ENCODE data around the gene DPF3.

DNA sequence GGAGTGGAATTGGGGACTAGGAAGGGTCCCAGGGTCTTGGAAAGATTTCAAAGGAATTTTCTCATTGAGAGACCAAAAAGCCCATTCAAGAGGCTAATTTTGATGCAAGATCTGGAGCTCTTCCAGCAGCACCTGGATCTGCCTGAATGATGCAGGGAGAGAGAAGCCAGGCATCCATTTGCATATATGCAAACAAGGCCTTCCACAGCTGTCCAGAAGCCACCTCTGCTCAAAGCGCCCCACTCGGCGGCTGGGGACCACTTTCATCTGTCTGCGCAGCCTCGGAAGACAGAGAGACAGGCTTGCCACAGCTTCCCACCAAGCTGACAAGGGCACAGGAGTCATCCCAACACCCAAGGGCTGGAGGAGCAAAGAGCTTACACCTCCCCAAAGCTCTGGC is 295.6 kb downstream of the DPF3 start:
- no peak for TF ChIP-seq TAF1 (IDR thresholded peaks at IDR 0.05; ENCODE audit: low read depth)
- TF ChIP-seq TCF12 (IDR thresholded peaks at IDR 0.05; ENCODE audit: low read depth): no peak
- TF ChIP-seq, protein P1, sequence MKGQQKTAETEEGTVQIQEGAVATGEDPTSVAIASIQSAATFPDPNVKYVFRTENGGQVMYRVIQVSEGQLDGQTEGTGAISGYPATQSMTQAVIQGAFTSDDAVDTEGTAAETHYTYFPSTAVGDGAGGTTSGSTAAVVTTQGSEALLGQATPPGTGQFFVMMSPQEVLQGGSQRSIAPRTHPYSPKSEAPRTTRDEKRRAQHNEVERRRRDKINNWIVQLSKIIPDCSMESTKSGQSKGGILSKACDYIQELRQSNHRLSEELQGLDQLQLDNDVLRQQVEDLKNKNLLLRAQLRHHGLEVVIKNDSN (IDR thresholded peaks at IDR 0.05): no peak
- no peak for TF ChIP-seq EGR1 (IDR thresholded peaks at IDR 0.05)
- TF ChIP-seq, protein P2, sequence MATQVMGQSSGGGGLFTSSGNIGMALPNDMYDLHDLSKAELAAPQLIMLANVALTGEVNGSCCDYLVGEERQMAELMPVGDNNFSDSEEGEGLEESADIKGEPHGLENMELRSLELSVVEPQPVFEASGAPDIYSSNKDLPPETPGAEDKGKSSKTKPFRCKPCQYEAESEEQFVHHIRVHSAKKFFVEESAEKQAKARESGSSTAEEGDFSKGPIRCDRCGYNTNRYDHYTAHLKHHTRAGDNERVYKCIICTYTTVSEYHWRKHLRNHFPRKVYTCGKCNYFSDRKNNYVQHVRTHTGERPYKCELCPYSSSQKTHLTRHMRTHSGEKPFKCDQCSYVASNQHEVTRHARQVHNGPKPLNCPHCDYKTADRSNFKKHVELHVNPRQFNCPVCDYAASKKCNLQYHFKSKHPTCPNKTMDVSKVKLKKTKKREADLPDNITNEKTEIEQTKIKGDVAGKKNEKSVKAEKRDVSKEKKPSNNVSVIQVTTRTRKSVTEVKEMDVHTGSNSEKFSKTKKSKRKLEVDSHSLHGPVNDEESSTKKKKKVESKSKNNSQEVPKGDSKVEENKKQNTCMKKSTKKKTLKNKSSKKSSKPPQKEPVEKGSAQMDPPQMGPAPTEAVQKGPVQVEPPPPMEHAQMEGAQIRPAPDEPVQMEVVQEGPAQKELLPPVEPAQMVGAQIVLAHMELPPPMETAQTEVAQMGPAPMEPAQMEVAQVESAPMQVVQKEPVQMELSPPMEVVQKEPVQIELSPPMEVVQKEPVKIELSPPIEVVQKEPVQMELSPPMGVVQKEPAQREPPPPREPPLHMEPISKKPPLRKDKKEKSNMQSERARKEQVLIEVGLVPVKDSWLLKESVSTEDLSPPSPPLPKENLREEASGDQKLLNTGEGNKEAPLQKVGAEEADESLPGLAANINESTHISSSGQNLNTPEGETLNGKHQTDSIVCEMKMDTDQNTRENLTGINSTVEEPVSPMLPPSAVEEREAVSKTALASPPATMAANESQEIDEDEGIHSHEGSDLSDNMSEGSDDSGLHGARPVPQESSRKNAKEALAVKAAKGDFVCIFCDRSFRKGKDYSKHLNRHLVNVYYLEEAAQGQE (IDR thresholded peaks at IDR 0.05; ENCODE audit: low read depth): no peak
- no peak for TF ChIP-seq NFIC (IDR thresholded peaks at IDR 0.05)
- no peak for TF ChIP-seq RAD21 (IDR thresholded peaks at IDR 0.05; ENCODE audit: low read depth)
- no peak for TF ChIP-seq EP300 (IDR thresholded peaks at IDR 0.05; ENCODE audit: borderline replicate concordance)
- TF ChIP-seq YY1 (IDR thresholded peaks at IDR 0.05; ENCODE audit: low read depth): no peak
- TF ChIP-seq TEAD4 (IDR thresholded peaks at IDR 0.05): no peak
- TF ChIP-seq, protein P3, sequence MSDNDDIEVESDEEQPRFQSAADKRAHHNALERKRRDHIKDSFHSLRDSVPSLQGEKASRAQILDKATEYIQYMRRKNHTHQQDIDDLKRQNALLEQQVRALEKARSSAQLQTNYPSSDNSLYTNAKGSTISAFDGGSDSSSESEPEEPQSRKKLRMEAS (IDR thresholded peaks at IDR 0.05): no peak
- no peak for TF ChIP-seq CEBPB (IDR thresholded peaks at IDR 0.05)
